H1 (cell line): ENCODE measurements around the gene KIDINS220. TPM values are rescaled to one million over a fixed set of nuclear protein-coding genes. Genes with fewer than 3 reads are reported as not detected.

Source experiments
- ATF3 ChIP-seq: IDR thresholded peaks from 2 replicates; pipeline ENCODE4 v1.6.1; 2011; ENCODE audit warnings: low read depth, mild to moderate bottlenecking, low read length; ENCODE audit not compliant: insufficient read depth
- CBX8 ChIP-seq: fragments of 300-800, 300-1000 bp; sonication (generic); IDR thresholded peaks from 2 replicates; pipeline ENCODE4 v1.7.1; 2016; ENCODE audit warnings: low read depth, low read length, borderline replicate concordance
- E2F6 ChIP-seq: IDR thresholded peaks from 2 replicates; pipeline ENCODE4 v1.6.1; 2012; ENCODE audit warnings: inconsistent platforms
- EGR1 ChIP-seq: IDR thresholded peaks from 2 replicates; pipeline ENCODE4 v1.6.1; 2011; ENCODE audit warnings: low read depth, low read length, borderline replicate concordance
- GABPA ChIP-seq: IDR thresholded peaks from 2 replicates; pipeline ENCODE4 v1.6.1; 2011; ENCODE audit warnings: mild to moderate bottlenecking, low read length, moderate library complexity, borderline replicate concordance; ENCODE audit not compliant: insufficient read depth
- KDM5A ChIP-seq: fragments of 200-600 bp; IDR thresholded peaks from 2 replicates; pipeline ENCODE4 v1.7.1; 2012; ENCODE audit warnings: mild to moderate bottlenecking, low read length, inconsistent platforms, mixed read lengths
- NANOG ChIP-seq: IDR thresholded peaks from 2 replicates; pipeline ENCODE4 v1.6.1; 2011; ENCODE audit warnings: low read length, low read depth, mild to moderate bottlenecking, inconsistent platforms; ENCODE audit not compliant: insufficient read depth, poor library complexity, severe bottlenecking
- TAF7 ChIP-seq: optimal IDR thresholded peaks from 2 replicates; pipeline ENCODE3; 2011; ENCODE audit warnings: low read depth, mild to moderate bottlenecking, inconsistent platforms, low read length, moderate library complexity, borderline replicate concordance
- polyA plus RNA-seq, 7 experiments: library from polyadenylated mRNA; depleted of rRNA in 3 of 7; stranded (reverse) in 5 of 7; unstranded in 2 of 7; fragments of >200 nt in 5 of 7; fragments of 200-250 nt in 2 of 7; gene quantifications; 1 replicate in 5 of 7; 2 replicates in 1 of 7; 4 replicates in 1 of 7; pipeline versions ENCODE4 v1.2.1 to v1.2.3, GENCODE V29; 2011 to 2013; ENCODE audit warnings: missing spikeins in 2 of 7, mixed read lengths in 2 of 7
- total RNA-seq: library from RNA; stranded (reverse); fragmentation: NEBNext Ultra II Directional; extraction: Animal tissue kit (Norgen Biotek cat#: 25700); gene quantifications from 2 replicates; pipeline ENCODE4 v1.2.1, GENCODE V29; 2021
- TF ChIP-seq, protein P1 (sequence below): IDR thresholded peaks from 2 replicates; pipeline ENCODE4 v1.6.1; 2012; ENCODE audit warnings: low read length, inconsistent platforms

KIDINS220 gene
- total and polyA plus RNA-seq, 2 of the 8 experiments (the other 6 are each of a cell fraction or from before 2014, with no cell fraction given) = 21.2 to 27.1 TPM

DNA sequence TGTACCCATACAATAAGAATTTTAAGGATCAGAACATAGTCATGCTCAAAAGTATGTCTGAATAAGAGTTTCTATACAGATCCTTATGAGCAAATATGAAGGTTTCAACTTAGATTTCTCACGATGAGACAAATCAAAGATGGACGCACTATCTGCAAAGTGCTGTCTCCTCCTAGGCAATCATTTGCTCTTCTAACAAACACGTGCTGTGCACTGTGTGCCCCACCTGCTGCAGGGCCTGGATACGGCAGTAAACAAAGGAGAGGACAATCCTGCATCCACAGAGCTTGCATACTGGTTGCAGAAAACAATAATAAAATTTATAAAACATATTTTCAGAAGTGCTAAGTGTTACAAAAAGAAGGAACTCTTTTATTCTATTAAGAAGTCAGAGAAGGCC, 39.9 kb upstream of the KIDINS220 start (continued):
- TF ChIP-seq, protein P1, sequence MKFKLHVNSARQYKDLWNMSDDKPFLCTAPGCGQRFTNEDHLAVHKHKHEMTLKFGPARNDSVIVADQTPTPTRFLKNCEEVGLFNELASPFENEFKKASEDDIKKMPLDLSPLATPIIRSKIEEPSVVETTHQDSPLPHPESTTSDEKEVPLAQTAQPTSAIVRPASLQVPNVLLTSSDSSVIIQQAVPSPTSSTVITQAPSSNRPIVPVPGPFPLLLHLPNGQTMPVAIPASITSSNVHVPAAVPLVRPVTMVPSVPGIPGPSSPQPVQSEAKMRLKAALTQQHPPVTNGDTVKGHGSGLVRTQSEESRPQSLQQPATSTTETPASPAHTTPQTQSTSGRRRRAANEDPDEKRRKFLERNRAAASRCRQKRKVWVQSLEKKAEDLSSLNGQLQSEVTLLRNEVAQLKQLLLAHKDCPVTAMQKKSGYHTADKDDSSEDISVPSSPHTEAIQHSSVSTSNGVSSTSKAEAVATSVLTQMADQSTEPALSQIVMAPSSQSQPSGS = no peak
- no peak for TF ChIP-seq GABPA
- TF ChIP-seq ATF3 = no peak
- no peak for TF ChIP-seq EGR1
- no peak for TF ChIP-seq TAF7
- no peak for TF ChIP-seq KDM5A
- TF ChIP-seq E2F6 = no peak
- no peak for TF ChIP-seq CBX8
- no peak for TF ChIP-seq NANOG
